ENCODE data around the gene KRTAP5-7. TPM values are rescaled to one million over a fixed set of nuclear protein-coding genes. Genes with fewer than 3 reads are reported as not detected.

KRTAP5-7 gene
- total and polyA plus RNA-seq, 2 donors (not counting 3 experiments of a cell fraction or from before 2014, with no cell fraction given): 0.07 TPM; not detected in 1

GRCh38 chr11:71483692-71484091 lies 43.4 kb upstream of the KRTAP5-7 start:
- no peak overlapping the region for H3K4me3 ChIP-seq (replicated peaks in 1 of 3; ENCODE audit: insufficient read depth in 1 of 3, low read depth in 1 of 3, low read length in 3 of 3)
- H3K27me3 ChIP-seq (ENCODE audit: control insufficient read depth in 2 of 2, insufficient read depth in 2 of 2, low read length in 2 of 2): no peaks in the 10 kb centered on the region
- peaks cover 11% of the 10 kb centered on the region for H3K4me1 ChIP-seq (ENCODE audit: control insufficient read depth, extremely low read depth, insufficient read depth, low read length)
- DNase-seq (ENCODE audit: low read depth, low spot score): no peak
- TF ChIP-seq POLR2AphosphoS5 (IDR thresholded peaks at IDR 0.05; ENCODE audit: insufficient read depth, low read depth, low read length) (no peak), EZH2 (IDR thresholded peaks at IDR 0.05; ENCODE audit: borderline replicate concordance, low read depth, low read length, severe bottlenecking) (no peak), MYC (IDR thresholded peaks at IDR 0.05; ENCODE audit: low read depth, low read length) (no peak), JUN (IDR thresholded peaks at IDR 0.05; ENCODE audit: borderline replicate concordance, insufficient read depth, insufficient read length, low read depth) (no peak), GATA2 (IDR thresholded peaks at IDR 0.05; ENCODE audit: insufficient read depth, insufficient read length, low read depth, low read length) (no peak), POLR2A (IDR thresholded peaks at IDR 0.05; ENCODE audit: low read depth, low read length) (no peak), FOS (IDR thresholded peaks at IDR 0.05; ENCODE audit: borderline replicate concordance, insufficient read depth, low read length) (no peak), MAX (IDR thresholded peaks at IDR 0.05; ENCODE audit: insufficient read depth, insufficient read length) (no peak), CTCF (IDR thresholded peaks at IDR 0.05; ENCODE audit: extremely low read depth in 1 of 2, insufficient read depth in 1 of 2, low read depth in 1 of 2, low read length in 2 of 2) (no peak)
- H2AFZ ChIP-seq (ENCODE audit: low read depth, low read length): no peak overlapping the region
- H3K36me3 ChIP-seq (ENCODE audit: control insufficient read depth in 2 of 2, extremely low read depth in 1 of 2, insufficient read depth in 2 of 2, low read length in 2 of 2): peaks cover 0 to 51% of the 10 kb centered on the region in 2 experiments
- H3K9me3 ChIP-seq (replicated peaks; ENCODE audit: control insufficient read depth, insufficient read depth, low read length): no peaks in the 10 kb centered on the region
- intact Hi-C loops (cut with micrococcal nuclease): loop anchor here (10.0 kb wide), 1 partner anchor 101 kb away; the partner anchor contains the start of gene KRTAP5-11
- ChIA-PET CTCF (no interaction called here), POLR2A (no interaction called here)
- no peaks in the 10 kb centered on the region for H4K20me1 ChIP-seq (replicated peaks; ENCODE audit: control insufficient read depth, extremely low read depth, insufficient read depth, low read length)
- H3K9ac ChIP-seq (replicated peaks; ENCODE audit: extremely low read depth, insufficient read depth, low read length): no peak overlapping the region
- H3K27ac ChIP-seq (ENCODE audit: insufficient read depth, low read depth, low read length): no peak overlapping the region
- no peak overlapping the region for H3K4me2 ChIP-seq (ENCODE audit: insufficient read depth, low read length)
- BruUV-seq (replicated peaks): no TSS peak
- no peaks in the 10 kb centered on the region for H3K79me2 ChIP-seq (ENCODE audit: control insufficient read depth, insufficient read depth, low read length)
- dilution Hi-C loops (cut with MboI; ENCODE audit: extremely low pct_ligation_motif_present, low sequenced_read_pairs): no loop called here
- H3K9me1 ChIP-seq (replicated peaks; ENCODE audit: control insufficient read depth, extremely low read depth, insufficient read depth, low read length): no peaks in the 10 kb centered on the region
- FAIRE-seq: no peak

Measured in endothelial cell of umbilical vein (primary cell).